ENCODE results near the gene CFAP68.

CFAP68 gene

GRCh38 chr11:111878849-111879636, at the start of gene CFAP68, which contains the start of gene FDXACB1:
CFAP68 (plus strand) TSS chr11:111879541; CDS start chr11:111879561, 20 bp downstream.
FDXACB1 (minus strand) TSS chr11:111879165; CDS start chr11:111879132, 33 bp downstream.
- peak; percentile 87 for DNase-seq (ENCODE audit: low read depth)

GRCh38 chr11:111833524-111833923, 45.8 kb upstream of the CFAP68 start:
- DNase-seq (ENCODE audit: low read depth) = no peak

GRCh38 chr11:111834432-111835163, 44.7 kb upstream of the CFAP68 start:
- DNase-seq (ENCODE audit: low read depth) = no peak

GRCh38 chr11:111835665-111836064, 43.7 kb upstream of the CFAP68 start:
- DNase-seq (ENCODE audit: low read depth) = no peak

GRCh38 chr11:111836162-111836561, 43.2 kb upstream of the CFAP68 start:
- no peak for DNase-seq (ENCODE audit: low read depth)

GRCh38 chr11:111836721-111837120, 42.6 kb upstream of the CFAP68 start:
- DNase-seq (ENCODE audit: low read depth) = no peak

- DNase-seq (ENCODE audit: low read depth) = no peak
Observed at GRCh38 chr11:111837366-111837891, 41.9 kb upstream of the CFAP68 start.

- DNase-seq (ENCODE audit: low read depth) = no peak
Observed at GRCh38 chr11:111838054-111838453, 41.3 kb upstream of the CFAP68 start.

- DNase-seq (ENCODE audit: low read depth) = no peak
Observed at GRCh38 chr11:111840143-111840542, 39.2 kb upstream of the CFAP68 start.

GRCh38 chr11:111841370-111842053, 37.8 kb upstream of the CFAP68 start:
- peak; percentile 63 for DNase-seq (ENCODE audit: low read depth)

- no peak for DNase-seq (ENCODE audit: low read depth)
Observed at GRCh38 chr11:111843661-111844060, 35.7 kb upstream of the CFAP68 start.

- no peak for DNase-seq (ENCODE audit: low read depth)
Observed at GRCh38 chr11:111845276-111846028, 33.9 kb upstream of the CFAP68 start.

GRCh38 chr11:111846063-111846462, 33.3 kb upstream of the CFAP68 start:
- no peak for DNase-seq (ENCODE audit: low read depth)

GRCh38 chr11:111846636-111847035, 32.7 kb upstream of the CFAP68 start:
- DNase-seq (ENCODE audit: low read depth) = no peak

GRCh38 chr11:111849631-111850030, 29.7 kb upstream of the CFAP68 start:
- DNase-seq (ENCODE audit: low read depth) = no peak

GRCh38 chr11:111851067-111851466, 28.3 kb upstream of the CFAP68 start:
- DNase-seq (ENCODE audit: low read depth) = no peak

- no peak for DNase-seq (ENCODE audit: low read depth)
Observed at GRCh38 chr11:111851636-111852035, 27.7 kb upstream of the CFAP68 start.

- DNase-seq (ENCODE audit: low read depth) = no peak
Observed at GRCh38 chr11:111852103-111852502, 27.2 kb upstream of the CFAP68 start.

GRCh38 chr11:111855506-111855905, 23.8 kb upstream of the CFAP68 start:
- no peak for DNase-seq (ENCODE audit: low read depth)

GRCh38 chr11:111860257-111860656, 19.1 kb upstream of the CFAP68 start:
- DNase-seq (ENCODE audit: low read depth) = no peak

- DNase-seq (ENCODE audit: low read depth) = no peak
Observed at GRCh38 chr11:111870113-111870512, 9.2 kb upstream of the CFAP68 start.

- DNase-seq (ENCODE audit: low read depth) = no peak
Observed at GRCh38 chr11:111870522-111870885, 8.8 kb upstream of the CFAP68 start.
